Endothelial cell (in vitro differentiated cells): Measurements from ENCODE around the gene HINFP. TPM values are rescaled to one million over a fixed set of nuclear protein-coding genes. Genes with fewer than 3 reads are reported as not detected.
A peak's percentile ranks its signal among the peaks of the same experiment; 100 is the strongest.

Experiments used
- DNase-seq: peaks from one replicate; pipeline ENCODE4 v3.0.0; 2021; ENCODE audit warnings: low spot score
- H3K27ac Mint-ChIP-seq: one replicate; pipeline ENCODE4 v1.8.0; 2021; ENCODE audit warnings: mixed read lengths, inconsistent platforms; ENCODE audit not compliant: unreplicated experiment
- H3K27me3 Mint-ChIP-seq: one replicate; pipeline ENCODE4 v1.8.0; 2021; ENCODE audit warnings: mild to moderate bottlenecking, moderate library complexity, mixed read lengths, inconsistent platforms; ENCODE audit not compliant: unreplicated experiment
- H3K36me3 Mint-ChIP-seq: one replicate; pipeline ENCODE4 v1.8.0; 2021; ENCODE audit warnings: mild to moderate bottlenecking, low read depth, mixed read lengths, inconsistent platforms; ENCODE audit not compliant: unreplicated experiment
- H3K4me1 Mint-ChIP-seq: one replicate; pipeline ENCODE4 v1.8.0; 2021; ENCODE audit warnings: mild to moderate bottlenecking, mixed read lengths, inconsistent platforms; ENCODE audit not compliant: unreplicated experiment
- H3K4me3 Mint-ChIP-seq: one replicate; pipeline ENCODE4 v1.8.0; 2021; ENCODE audit warnings: mild to moderate bottlenecking, mixed read lengths, inconsistent platforms; ENCODE audit not compliant: unreplicated experiment
- H3K9me3 Mint-ChIP-seq: one replicate; pipeline ENCODE4 v1.8.0; 2021; ENCODE audit warnings: mixed read lengths, inconsistent platforms; ENCODE audit not compliant: unreplicated experiment
- CTCF ChIP-seq: fragments of 200-600 bp; sonication (generic); IDR thresholded peaks from one replicate; pipeline ENCODE4 v1.5.0; 2021; ENCODE audit warnings: antibody characterized with exemption; ENCODE audit not compliant: unreplicated experiment
- total RNA-seq: library from RNA; stranded (reverse); fragmentation: NEBNext Ultra II Directional; extraction: Animal tissue kit (Norgen Biotek cat#: 25700); gene quantifications from one replicate; pipeline ENCODE4 v1.2.1, GENCODE V29; 2021; ENCODE audit not compliant: unreplicated experiment

Gene HINFP
- total RNA-seq, 1 donor from 2014 or later: 33.6 TPM

- Mint-ChIP-seq H3K36me3 (peaks cover 10% of the 10 kb centered on the region), H3K27me3 (peaks cover 9% of the 10 kb centered on the region), H3K9me3 (no peaks in the 10 kb centered on the region), H3K4me1 (peaks cover 21% of the 10 kb centered on the region), H3K4me3 (no peak overlapping the region), H3K27ac (no peak overlapping the region)
- no peak for TF ChIP-seq CTCF
- no peak for DNase-seq
These were observed 32.1 kb upstream of the HINFP start for GRCh38 chr11:119089319-119089718.

- no peak overlapping the region for H3K4me3 Mint-ChIP-seq
- peaks cover 15% of the 10 kb centered on the region for H3K27me3 Mint-ChIP-seq
- peaks cover 16% of the 10 kb centered on the region for H3K4me1 Mint-ChIP-seq
- peaks cover 19% of the 10 kb centered on the region for H3K36me3 Mint-ChIP-seq
- no peak overlapping the region for H3K27ac Mint-ChIP-seq
- no peaks in the 10 kb centered on the region for H3K9me3 Mint-ChIP-seq
- TF ChIP-seq CTCF: no peak
- DNase-seq: no peak
These were observed 30.2 kb upstream of the HINFP start for GRCh38 chr11:119091178-119091577.

- H3K27me3 Mint-ChIP-seq: peaks cover 16% of the 10 kb centered on the region
- peak overlapping the region; percentile 79 for H3K4me3 Mint-ChIP-seq
- H3K4me1 Mint-ChIP-seq: peaks cover 16% of the 10 kb centered on the region
- H3K27ac Mint-ChIP-seq: no peak overlapping the region
- no peaks in the 10 kb centered on the region for H3K9me3 Mint-ChIP-seq
- H3K36me3 Mint-ChIP-seq: peaks cover 29% of the 10 kb centered on the region
- no peak for DNase-seq
- no peak for TF ChIP-seq CTCF
These were observed 29.2 kb upstream of the HINFP start for GRCh38 chr11:119091966-119092879.

GRCh38 chr11:119092880-119093842 is 28.2 kb upstream of the HINFP start:
- TF ChIP-seq CTCF: no peak
- H3K36me3 Mint-ChIP-seq: peaks cover 38% of the 10 kb centered on the region
- H3K27ac Mint-ChIP-seq: peak overlapping the region; percentile 36
- no peaks in the 10 kb centered on the region for H3K9me3 Mint-ChIP-seq
- peak overlapping the region; percentile 91 for H3K4me3 Mint-ChIP-seq
- H3K27me3 Mint-ChIP-seq: peaks cover 16% of the 10 kb centered on the region
- H3K4me1 Mint-ChIP-seq: peaks cover 16% of the 10 kb centered on the region
- no peak for DNase-seq
